ENCODE measurements around the gene ILRUN. TPM values are rescaled to one million over a fixed set of nuclear protein-coding genes. Genes with fewer than 3 reads are reported as not detected.

The ILRUN gene
- total and polyA plus RNA-seq, 9 of the 15 experiments (the other 6 are each of a cell fraction or from before 2014, with no cell fraction given): 24.9 to 78.9 (median 53.4) TPM

GRCh38 chr6:34692280-34692679, 4.3 kb downstream of the ILRUN start (continued):
- no peak for TF ChIP-seq CLOCK (CRISPR knock-in tag; IDR thresholded peaks at IDR 0.05; ENCODE audit: borderline replicate concordance)
- TF ChIP-seq CHD1 (IDR thresholded peaks at IDR 0.05; ENCODE audit: low read length): no peak
- no peak for TF ChIP-seq CHD2 (IDR thresholded peaks at IDR 0.05; ENCODE audit: low read depth, low read length)
- no peak for TF ChIP-seq TRIM25 (IDR thresholded peaks at IDR 0.05; ENCODE audit: borderline replicate concordance)
- no peak for TF ChIP-seq GATA2 (CRISPR knock-in tag; IDR thresholded peaks at IDR 0.05)
- TF ChIP-seq RBBP5 (IDR thresholded peaks at IDR 0.05; ENCODE audit: borderline replicate concordance, insufficient read depth, low read length, poor library complexity, severe bottlenecking): no peak
- no peak for TF ChIP-seq NEUROD1 (IDR thresholded peaks at IDR 0.05; ENCODE audit: borderline replicate concordance, low read depth, low read length, partially characterized antibody)
- no peak for TF ChIP-seq TEAD2 (tag; IDR thresholded peaks at IDR 0.05)
- TF ChIP-seq SMC3 (conservative IDR thresholded peaks at IDR 0.05; ENCODE audit: insufficient read depth, low read depth, low read length): no peak
- no peak for TF ChIP-seq CBX1 (IDR thresholded peaks at IDR 0.05; ENCODE audit: low read depth)
- no peak for TF ChIP-seq RBM39 (optimal IDR thresholded peaks at IDR 0.05; ENCODE audit: low read depth, low read length)
- TF ChIP-seq SREBF2 (CRISPR knock-in tag; IDR thresholded peaks at IDR 0.05): no peak
- TF ChIP-seq SETDB1 (IDR thresholded peaks at IDR 0.05; ENCODE audit: low read length): no peak
- no peak for TF ChIP-seq GABPB1 (CRISPR knock-in tag; IDR thresholded peaks at IDR 0.05)
- TF ChIP-seq E2F5 (CRISPR knock-in tag; IDR thresholded peaks at IDR 0.05): no peak

All from K562 (cell line).